Measurements from ENCODE around the gene PLEKHM3.

- TF ChIP-seq CTCF (conservative IDR thresholded peaks at IDR 0.05; ENCODE audit: low read length) (no peak), EZH2phosphoT487 (IDR thresholded peaks at IDR 0.05; ENCODE audit: borderline replicate concordance) (no peak)
These were observed 97.2 kb downstream of the PLEKHM3 start for GRCh38 chr2:207928079-207928478.
